B cell (primary cell): Measurements from ENCODE around the gene INSIG1. TPM values are rescaled to one million over a fixed set of nuclear protein-coding genes. Genes with fewer than 3 reads are reported as not detected.

Experiments
- ATAC-seq: fragments of 200-7000 bp; cut with Tn5 transposase; one replicate; pipeline ENCODE4 v1.10.0; 2021; ENCODE audit warnings: low read depth, mild to moderate bottlenecking, moderate number of reproducible peaks, moderate library complexity
- CTCF ChIA-PET: fragments of 350-600 bp; sonication (Branson Sonifier 250); formaldehyde crosslinking; loops from one replicate; lab custom pipeline; 2021; ENCODE audit warnings: antibody characterized with exemption, inconsistent platforms; lab: Charles Lee
- POLR2A ChIA-PET: fragments of 350-600 bp; sonication (Branson Sonifier 250); formaldehyde crosslinking; loops from one replicate; lab custom pipeline; 2021; ENCODE audit warnings: antibody characterized with exemption; lab: Charles Lee
- DNase-seq: peaks from one replicate; pipeline ENCODE4 v3.0.0; 2013
- H2AFZ ChIP-seq: 2 replicates; pipeline ENCODE4 v1.6.1; 2012; ENCODE audit warnings: mild to moderate bottlenecking, low read depth, low read length; ENCODE audit not compliant: insufficient read depth, poor library complexity, severe bottlenecking
- H3K27ac ChIP-seq, 2 donors: 1 replicate in 1 of 2; 2 replicates in 1 of 2; pipeline ENCODE4 v1.5.1; 2012 to 2013; ENCODE audit warnings: low read length in 2 of 2, mild to moderate bottlenecking in 2 of 2, moderate library complexity in 1 of 2
- H3K27me3 ChIP-seq, 4 experiments: fragments of 200-600 bp in 1 of 4; sonication (generic) in 1 of 4; replicated peaks in 1 of 4; 1 replicate in 2 of 4; 2 replicates in 2 of 4; pipeline versions ENCODE4 v1.6.1 to v1.7.0; 2013 to 2016; ENCODE audit warnings: low read length in 3 of 4, mild to moderate bottlenecking in 2 of 4, mixed read lengths in 1 of 4, moderate library complexity in 1 of 4; ENCODE audit not compliant: insufficient read depth in 4 of 4, control insufficient read depth in 3 of 4; ENCODE audit errors: control extremely low read depth in 1 of 4
- H3K36me3 ChIP-seq, 2 experiments: replicated peaks in 1 of 2; 1 replicate in 1 of 2; 2 replicates in 1 of 2; pipeline versions ENCODE4 v1.6.1 to v1.7.1; 2013; ENCODE audit warnings: low read length in 1 of 2; ENCODE audit not compliant: insufficient read depth in 2 of 2, control insufficient read depth in 1 of 2; ENCODE audit errors: control extremely low read depth in 1 of 2, extremely low read depth in 1 of 2
- H3K4me1 ChIP-seq, 2 donors: fragments of 200-600 bp in 1 of 2; sonication (generic) in 1 of 2; 1 replicate in 1 of 2; 2 replicates in 1 of 2; pipeline versions ENCODE4 v1.5.1 to v1.6.1; 2013 to 2017; ENCODE audit warnings: low read length in 2 of 2; ENCODE audit not compliant: control insufficient read depth in 2 of 2, insufficient read depth in 2 of 2
- H3K4me2 ChIP-seq: replicated peaks from 2 replicates; pipeline ENCODE3; 2012; ENCODE audit warnings: mild to moderate bottlenecking, low read depth, low read length; ENCODE audit not compliant: poor library complexity, severe bottlenecking
- H3K4me3 ChIP-seq, 5 experiments: fragments of 200-600 bp in 1 of 5; sonication (generic) in 1 of 5; 1 replicate in 3 of 5; 2 replicates in 2 of 5; pipeline versions ENCODE4 v1.5.1 to v1.7.0; 2011 to 2016; ENCODE audit warnings: low read length in 4 of 5, mild to moderate bottlenecking in 4 of 5, low read depth in 2 of 5, control low read depth in 1 of 5, moderate library complexity in 1 of 5; ENCODE audit not compliant: insufficient read depth in 1 of 5; ENCODE audit errors: control extremely low read depth in 1 of 5, extremely low read depth in 1 of 5
- H3K79me2 ChIP-seq: fragments of 200-600 bp; sonication (generic); one replicate; pipeline ENCODE4 v1.6.0; 2016; ENCODE audit warnings: low read length; ENCODE audit not compliant: control insufficient read depth, insufficient read depth
- H3K9ac ChIP-seq: fragments of 200-600 bp; sonication (generic); 2 replicates; pipeline ENCODE4 v1.6.1; 2017; ENCODE audit warnings: mild to moderate bottlenecking, low read length, moderate library complexity
- H3K9me3 ChIP-seq, 3 donors: one replicate each; pipeline versions ENCODE4 v1.6.1 to v1.7.1; 2013; ENCODE audit warnings: low read length in 2 of 3; ENCODE audit not compliant: control insufficient read depth in 2 of 3, insufficient read depth in 1 of 3; ENCODE audit errors: control extremely low read depth in 1 of 3
- H4K20me1 ChIP-seq: 2 replicates; pipeline ENCODE4 v1.6.0; 2012; ENCODE audit warnings: mild to moderate bottlenecking, low read length; ENCODE audit not compliant: insufficient read depth, control insufficient read depth, poor library complexity, severe bottlenecking
- H3K27ac Mint-ChIP-seq: one replicate; pipeline ENCODE4 v1.8.0; 2021; ENCODE audit warnings: mixed read lengths
- H3K27me3 Mint-ChIP-seq: one replicate; pipeline ENCODE4 v1.8.0; 2021; ENCODE audit warnings: mixed read lengths
- H3K4me1 Mint-ChIP-seq: one replicate; pipeline ENCODE4 v1.8.0; 2021; ENCODE audit warnings: mixed read lengths
- H3K4me3 Mint-ChIP-seq: one replicate; pipeline ENCODE4 v1.8.0; 2021; ENCODE audit warnings: mixed read lengths
- H3K9me3 Mint-ChIP-seq: one replicate; pipeline ENCODE4 v1.8.0; 2022; ENCODE audit warnings: mixed read lengths; ENCODE audit not compliant: insufficient read depth
- EZH2 ChIP-seq: IDR thresholded peaks from 2 replicates; pipeline ENCODE4 v1.6.1; 2012; ENCODE audit warnings: borderline replicate concordance, low read depth, mild to moderate bottlenecking, moderate library complexity, low read length; ENCODE audit not compliant: insufficient read depth, poor library complexity, severe bottlenecking
- WGBS: methylation state at CpG from one replicate; pipeline ENCODE4 v1.1.5; 2013; ENCODE audit warnings: missing lambda C conversion rate; ENCODE audit not compliant: insufficient coverage; 5-methylcytosine and 5-hydroxymethylcytosine counted together
- intact Hi-C: fragments of 100-400 bp; cut with micrococcal nuclease; formaldehyde crosslinking; loops from one replicate; pipeline ENCODE4 v1.10.0; 2022
- polyA plus RNA-seq: library from polyadenylated mRNA; depleted of rRNA; stranded (reverse); fragments of >200 nt; gene quantifications from 2 replicates; pipeline ENCODE4 v1.2.3, GENCODE V29; 2012
- total RNA-seq, 2 donors: library from RNA; stranded (reverse); fragments of 120-200 nt in 1 of 2; gene quantifications; 1 replicate in 1 of 2; 2 replicates in 1 of 2; pipeline versions ENCODE4 v1.2.3 to v1.2.4, GENCODE V29; 2013 to 2022
- TF ChIP-seq, protein P1 (sequence below): fragments of 200-600 bp; IDR thresholded peaks from one replicate; pipeline ENCODE4 v1.8.0; 2022; ENCODE audit warnings: antibody characterized with exemption, mild to moderate bottlenecking

Gene INSIG1
- total and polyA plus RNA-seq, 2 donors (not counting 1 experiment from before 2014, with no cell fraction given): 32.2 to 56.2 TPM

DNA sequence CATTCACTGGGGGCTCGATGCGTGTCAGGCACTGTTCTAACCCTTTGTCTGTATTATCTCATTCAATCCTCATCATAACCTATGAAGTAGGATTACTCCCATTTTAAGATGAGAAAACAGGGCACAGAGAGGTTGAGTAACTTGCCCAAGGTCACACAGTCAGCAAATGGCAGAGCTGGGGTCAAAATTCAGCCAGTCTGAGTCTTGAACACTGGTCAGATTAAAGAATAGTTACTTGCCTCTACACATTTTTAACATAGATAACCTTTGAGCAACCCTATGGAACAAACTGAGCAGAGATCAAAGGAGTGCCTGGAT lies 27.2 kb downstream of the INSIG1 start:
- no peak overlapping the region for H3K4me2 ChIP-seq
- DNase-seq (no peak), ATAC-seq (no peak)
- H3K27me3 ChIP-seq: peaks cover 0 to 5% (median 2%) of the 10 kb centered on the region in 4 experiments
- TF ChIP-seq, protein P1, sequence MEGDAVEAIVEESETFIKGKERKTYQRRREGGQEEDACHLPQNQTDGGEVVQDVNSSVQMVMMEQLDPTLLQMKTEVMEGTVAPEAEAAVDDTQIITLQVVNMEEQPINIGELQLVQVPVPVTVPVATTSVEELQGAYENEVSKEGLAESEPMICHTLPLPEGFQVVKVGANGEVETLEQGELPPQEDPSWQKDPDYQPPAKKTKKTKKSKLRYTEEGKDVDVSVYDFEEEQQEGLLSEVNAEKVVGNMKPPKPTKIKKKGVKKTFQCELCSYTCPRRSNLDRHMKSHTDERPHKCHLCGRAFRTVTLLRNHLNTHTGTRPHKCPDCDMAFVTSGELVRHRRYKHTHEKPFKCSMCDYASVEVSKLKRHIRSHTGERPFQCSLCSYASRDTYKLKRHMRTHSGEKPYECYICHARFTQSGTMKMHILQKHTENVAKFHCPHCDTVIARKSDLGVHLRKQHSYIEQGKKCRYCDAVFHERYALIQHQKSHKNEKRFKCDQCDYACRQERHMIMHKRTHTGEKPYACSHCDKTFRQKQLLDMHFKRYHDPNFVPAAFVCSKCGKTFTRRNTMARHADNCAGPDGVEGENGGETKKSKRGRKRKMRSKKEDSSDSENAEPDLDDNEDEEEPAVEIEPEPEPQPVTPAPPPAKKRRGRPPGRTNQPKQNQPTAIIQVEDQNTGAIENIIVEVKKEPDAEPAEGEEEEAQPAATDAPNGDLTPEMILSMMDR: no peak
- TF ChIP-seq EZH2: no peak
- H3K4me3 ChIP-seq: no peak overlapping the region
- Mint-ChIP-seq H3K4me1 (peaks cover 2% of the 10 kb centered on the region), H3K27ac (no peak overlapping the region), H3K4me3 (no peak overlapping the region), H3K9me3 (peaks cover 9% of the 10 kb centered on the region), H3K27me3 (peaks cover 7% of the 10 kb centered on the region)
- no peaks in the 10 kb centered on the region for H3K79me2 ChIP-seq
- no peak overlapping the region for H3K9ac ChIP-seq
- no peaks in the 10 kb centered on the region for H4K20me1 ChIP-seq
- peaks cover 4 to 28% (median 12%) of the 10 kb centered on the region in 3 donors for H3K9me3 ChIP-seq
- H3K36me3 ChIP-seq: no peaks in the 10 kb centered on the region
- no peak overlapping the region for H2AFZ ChIP-seq
- intact Hi-C loops: no loop called here
- WGBS: 100% methylated on average over 2 of the region's 2 CpGs
- H3K4me1 ChIP-seq: no peaks in the 10 kb centered on the region
- CTCF ChIA-PET: no interaction called here
- H3K27ac ChIP-seq: no peak overlapping the region
- POLR2A ChIA-PET: no interaction called here

DNA sequence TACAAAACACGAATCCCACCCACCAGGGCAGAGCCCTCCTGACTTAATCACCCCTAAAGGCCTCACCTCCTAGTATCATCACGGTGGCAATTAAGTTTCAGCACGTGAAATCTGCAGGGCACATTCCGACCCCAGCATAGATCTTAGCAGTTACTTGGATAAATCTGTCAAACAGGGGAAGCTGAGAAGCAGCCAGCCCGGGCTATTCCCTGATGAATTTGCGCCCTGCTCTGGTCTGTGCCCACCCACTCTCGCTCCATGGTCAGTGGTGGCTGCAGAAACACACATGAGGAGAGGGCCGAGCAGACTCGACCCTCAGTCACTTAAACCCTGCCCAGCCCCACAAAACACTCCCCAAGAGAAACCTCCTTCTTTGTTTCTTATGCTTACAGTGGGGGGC lies 28.7 kb downstream of the INSIG1 start:
- Histone ChIP-seq H3K4me2 (no peak overlapping the region), H3K27ac (no peak overlapping the region), H3K4me3 (no peak overlapping the region), H3K36me3 (no peaks in the 10 kb centered on the region), H3K79me2 (no peaks in the 10 kb centered on the region), H3K9me3 (peaks cover 4 to 28% (median 12%) of the 10 kb centered on the region in 3 donors), H3K27me3 (peaks cover 0 to 5% (median 0%) of the 10 kb centered on the region in 4 experiments), H4K20me1 (no peaks in the 10 kb centered on the region), H3K4me1 (no peaks in the 10 kb centered on the region), H2AFZ (no peak overlapping the region), H3K9ac (no peak overlapping the region)
- Mint-ChIP-seq H3K27me3 (peaks cover 9% of the 10 kb centered on the region), H3K4me3 (no peak overlapping the region), H3K9me3 (peaks cover 9% of the 10 kb centered on the region), H3K4me1 (peaks cover 2% of the 10 kb centered on the region), H3K27ac (no peak overlapping the region)
- intact Hi-C loops: no loop called here
- no peak for DNase-seq
- 75% methylated on average over 7 of the region's 9 CpGs for WGBS
- CTCF ChIA-PET: no interaction called here
- no peak for TF ChIP-seq EZH2
- TF ChIP-seq, protein P1: no peak
- POLR2A ChIA-PET: no interaction called here
- ATAC-seq: no peak
